ENCODE measurements around the gene PSMC3. TPM values are rescaled to one million over a fixed set of nuclear protein-coding genes. Genes with fewer than 3 reads are reported as not detected.

Gene PSMC3
- 184 to 254 TPM (median 192 TPM) in 5 replicates for total RNA-seq (2022; extraction: Qiagen RNA extraction)

DNA sequence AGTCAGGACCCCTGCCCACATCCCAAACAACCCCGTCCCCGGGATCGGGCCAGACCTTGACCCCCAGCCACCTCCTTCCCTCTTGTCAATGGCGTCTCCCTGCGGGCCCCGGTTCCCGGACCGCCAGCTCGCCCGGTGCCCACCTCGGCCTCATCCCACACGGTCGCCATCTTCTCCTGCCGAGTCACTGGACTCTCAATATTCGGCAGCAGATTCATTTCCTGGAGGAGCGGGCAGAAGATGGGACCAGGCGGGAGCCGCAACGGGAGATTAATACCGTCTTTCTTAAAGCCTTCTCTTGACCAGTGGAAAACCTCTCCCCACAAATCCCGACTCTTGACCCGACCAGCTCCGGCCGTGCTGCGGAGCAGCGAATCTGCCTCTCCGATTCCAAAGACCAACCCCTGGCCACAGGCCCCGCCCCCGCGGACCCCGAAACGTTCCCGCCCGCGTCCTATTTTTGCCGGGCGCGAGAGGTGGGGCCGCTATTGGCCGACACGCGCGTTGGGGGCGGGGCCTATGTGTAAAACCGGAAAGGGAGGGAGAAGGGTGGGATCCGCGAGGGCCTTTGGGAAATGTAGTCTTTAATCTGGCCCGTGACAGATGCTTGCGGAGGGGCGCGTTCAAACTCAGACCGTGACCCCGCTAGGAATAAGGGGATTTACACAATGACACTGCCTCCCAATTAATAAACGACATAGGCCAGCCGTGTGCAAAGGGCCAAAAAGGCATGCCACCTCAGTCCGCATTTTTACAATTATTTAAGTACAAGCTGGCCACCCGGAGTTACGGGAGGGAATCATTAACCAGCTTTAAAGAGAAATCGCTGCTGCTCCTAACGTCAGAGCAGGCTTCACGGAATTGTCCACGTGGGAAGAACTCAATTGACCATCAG, at the start of gene PSMC3:
Gene PSMC3 (minus strand): TSS at position 378 of the 895 bp plus-strand sequence. CDS start 160 bp downstream, at position 218.

DNA sequence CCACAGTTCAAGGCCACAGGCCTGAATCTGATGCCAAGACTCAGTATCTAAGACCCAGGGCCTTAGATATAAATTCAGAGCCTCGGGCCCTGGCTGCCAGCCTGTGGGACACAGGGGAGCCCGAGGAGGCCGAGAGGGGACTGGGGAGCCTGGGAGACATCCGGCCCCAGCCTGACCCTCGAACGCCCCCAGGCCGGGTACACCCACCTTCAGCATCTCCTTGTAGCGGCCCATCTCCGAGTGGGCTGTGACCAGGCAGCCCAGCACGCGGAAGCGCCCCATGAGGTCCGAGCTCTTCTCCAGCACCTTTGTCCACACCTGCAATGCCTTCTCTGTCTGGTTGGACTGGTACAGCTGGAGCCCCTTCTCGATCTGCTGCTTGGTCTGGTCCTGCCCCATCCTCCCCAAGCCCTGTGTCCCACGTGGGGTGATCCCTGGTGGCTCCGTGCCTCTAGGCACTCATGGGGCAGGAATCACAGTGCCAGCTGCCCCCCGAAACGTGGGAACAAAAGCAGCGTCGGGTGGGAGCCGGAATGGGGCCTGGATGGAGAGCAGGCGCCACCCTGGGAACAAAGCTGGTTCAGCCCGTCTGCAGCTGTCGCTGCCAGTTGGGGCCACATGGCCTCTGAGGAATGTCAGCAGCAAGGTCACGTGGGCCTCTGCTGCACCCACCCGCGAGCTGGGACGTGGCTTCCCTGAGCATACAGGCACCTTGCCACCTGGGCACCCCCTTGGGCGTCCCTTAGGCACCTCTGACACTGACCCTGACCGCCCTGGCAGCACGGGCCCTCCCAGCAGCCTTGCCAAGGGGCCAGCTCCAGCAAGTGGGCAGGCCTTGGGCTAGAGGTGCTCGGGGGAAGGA, 22.6 kb upstream of the PSMC3 start, which contains the start of gene RAPSN:
Gene RAPSN (minus strand): TSS at position 571 of the 862 bp plus-strand sequence. CDS start 172 bp downstream, at position 399.

DNA sequence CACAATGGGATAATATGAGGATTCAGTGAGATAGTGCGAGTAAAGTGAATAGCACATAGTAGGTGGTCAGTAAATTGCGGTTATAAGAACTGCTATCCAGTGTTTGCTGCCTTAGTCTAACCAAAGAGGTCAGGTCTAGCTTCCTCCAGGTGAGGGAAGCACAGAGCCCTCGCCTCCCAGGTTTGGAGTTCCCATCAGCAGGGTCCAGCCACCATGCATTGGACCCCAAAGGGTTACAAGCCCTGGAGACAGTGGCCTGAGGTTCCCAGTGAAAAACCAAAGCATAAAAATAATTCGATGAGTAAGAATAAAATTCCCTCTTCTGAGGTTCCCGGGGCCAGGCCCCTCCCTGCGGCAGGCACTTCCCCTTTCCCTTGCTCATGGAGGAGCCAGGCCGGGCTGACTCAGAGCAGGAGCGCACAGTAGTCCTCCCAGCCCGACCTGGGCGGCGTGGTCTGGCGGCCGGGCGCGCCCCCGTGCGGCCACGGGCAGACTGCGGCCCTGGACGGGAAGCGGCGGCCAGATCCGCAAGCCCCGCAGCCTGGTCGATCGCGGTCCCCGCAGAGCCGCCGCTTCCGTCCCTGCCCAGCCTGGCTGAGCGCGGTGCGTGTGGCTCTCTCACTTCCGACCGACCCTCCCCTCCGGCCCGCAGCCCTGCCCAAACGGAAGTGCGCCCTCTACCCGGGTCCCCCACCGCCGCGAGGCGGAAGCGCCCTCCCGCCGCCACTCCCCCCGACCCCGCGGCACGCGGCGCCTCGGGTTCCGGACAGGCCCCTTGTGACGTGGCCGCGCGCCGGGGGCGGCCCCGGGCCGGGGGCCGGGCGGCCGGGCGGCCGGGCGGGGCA, 18.3 kb downstream of the PSMC3 start, which contains the start of gene SLC39A13:
Gene SLC39A13 (plus strand): TSS at position 845 of the 845 bp plus-strand sequence. CDS start 1,505 bp downstream, outside the sequence.

DNA sequence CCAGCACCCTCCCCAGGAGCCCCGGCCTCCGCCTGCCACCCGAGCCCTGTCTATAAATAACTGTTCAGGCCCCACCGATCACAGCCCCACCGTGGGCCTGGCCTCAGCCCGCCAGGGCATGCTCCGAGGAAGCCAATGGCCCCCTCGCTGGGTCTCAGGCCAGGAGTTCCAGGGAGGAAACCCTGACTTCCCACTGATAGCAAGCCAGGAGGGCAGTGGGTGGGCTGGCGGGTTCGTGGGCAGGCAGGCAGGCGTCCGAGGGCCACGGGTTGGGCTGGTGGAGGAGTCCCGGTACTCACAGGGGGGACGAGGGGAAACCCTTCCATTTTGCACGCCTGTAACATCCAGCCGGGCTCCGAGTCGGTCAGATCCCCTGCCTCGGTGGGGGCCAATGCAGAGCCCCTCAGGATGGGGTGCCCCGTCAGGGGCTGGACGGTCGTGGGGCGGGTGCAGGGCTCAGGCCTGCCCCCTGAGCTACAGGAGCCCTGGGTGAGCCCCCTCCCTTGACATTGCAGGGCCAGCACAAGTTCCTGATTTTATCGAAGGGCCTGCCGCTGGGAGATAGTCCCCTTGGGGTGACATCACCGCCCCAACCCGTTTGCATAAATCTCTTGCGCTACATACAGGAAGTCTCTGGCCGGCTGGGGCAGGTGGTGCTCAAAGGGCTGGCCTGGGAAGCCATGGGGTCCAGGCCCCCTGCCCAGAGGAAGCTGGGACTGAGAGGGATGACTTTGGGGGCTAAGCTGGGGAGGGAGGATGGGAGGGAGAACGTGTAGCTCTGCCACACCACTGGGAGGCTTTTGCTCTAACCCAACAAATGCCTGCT, 48.0 kb downstream of the PSMC3 start, which contains the start of gene SPI1:
Gene SPI1 (minus strand): TSS at position 538 of the 826 bp plus-strand sequence. CDS start 194 bp downstream, at position 344.

Other genes starting within 250 kb of the PSMC3 start
- 26.9 to 39.5 TPM (median 28.3 TPM) in 5 replicates for gene ARFGAP2, start 249.6 kb downstream of the PSMC3 start, total RNA-seq (2022; extraction: Qiagen RNA extraction)
- gene PACSIN3, start 240.0 kb downstream of the PSMC3 start, total RNA-seq (2022; extraction: Qiagen RNA extraction), result 23.1 to 28.2 TPM (median 26.6 TPM) in 5 replicates
- 74.3 to 85.9 TPM (median 78.0 TPM) in 5 replicates for gene DDB2, start 211.5 kb downstream of the PSMC3 start, total RNA-seq (2022; extraction: Qiagen RNA extraction)
- gene ACP2, start 177.6 kb downstream of the PSMC3 start, total RNA-seq (2022; extraction: Qiagen RNA extraction), result 20.4 to 30.1 TPM (median 22.1 TPM) in 5 replicates
- 8.4 to 13.2 TPM (median 9.6 TPM) in 5 replicates for gene NR1H3, start 168.4 kb downstream of the PSMC3 start, total RNA-seq (2022; extraction: Qiagen RNA extraction)
- gene MADD, start 156.3 kb downstream of the PSMC3 start, total RNA-seq (2022; extraction: Qiagen RNA extraction), result 18.5 to 20.9 TPM (median 20.4 TPM) in 5 replicates
- 0.05 to 0.10 TPM (median 0.07 TPM) in 5 replicates for gene MYBPC3, start 73.7 kb downstream of the PSMC3 start, total RNA-seq (2022; extraction: Qiagen RNA extraction)
- 0.10 TPM in 1 of 5 replicates, not detected in the others for gene SPI1, start 47.9 kb downstream of the PSMC3 start, total RNA-seq (2022; extraction: Qiagen RNA extraction)
- gene SLC39A13, start 17.8 kb downstream of the PSMC3 start, total RNA-seq (2022; extraction: Qiagen RNA extraction), result 49.1 to 60.5 TPM (median 54.0 TPM) in 5 replicates
- 0.03 to 0.33 TPM (median 0.12 TPM) in 5 replicates for gene RAPSN, start 22.7 kb upstream of the PSMC3 start, total RNA-seq (2022; extraction: Qiagen RNA extraction)
- gene CELF1, start 126.7 kb upstream of the PSMC3 start, total RNA-seq (2022; extraction: Qiagen RNA extraction), result 41.9 to 48.7 TPM (median 45.3 TPM) in 5 replicates
- 57.7 to 79.7 TPM (median 75.1 TPM) in 5 replicates for gene PTPMT1, start 139.2 kb upstream of the PSMC3 start, total RNA-seq (2022; extraction: Qiagen RNA extraction)
- gene KBTBD4, start 152.5 kb upstream of the PSMC3 start, total RNA-seq (2022; extraction: Qiagen RNA extraction), result 18.0 to 19.8 TPM (median 18.7 TPM) in 5 replicates
- 98.9 to 137 TPM (median 133 TPM) in 5 replicates for gene NDUFS3, start 152.6 kb upstream of the PSMC3 start, total RNA-seq (2022; extraction: Qiagen RNA extraction)
- gene FAM180B, start 160.2 kb upstream of the PSMC3 start, total RNA-seq (2022; extraction: Qiagen RNA extraction), result 0.05 to 0.07 TPM in 2 of 5 replicates, not detected in the others
- gene C1QTNF4, start 168.0 kb upstream of the PSMC3 start, total RNA-seq (2022; extraction: Qiagen RNA extraction), result 0.06 to 0.16 TPM (median 0.09 TPM) in 3 of 5 replicates, not detected in the others
- gene MTCH2, start 216.1 kb upstream of the PSMC3 start, total RNA-seq (2022; extraction: Qiagen RNA extraction), result 123 to 153 TPM (median 136 TPM) in 5 replicates